HepG2 (cell line): ENCODE results near the gene FAM76A.

Experiments used
- ATF7 ChIP-seq, 2 experiments: fragments of 450-650 bp in 1 of 2; sonication (generic) in 1 of 2; formaldehyde crosslinking in 1 of 2; IDR thresholded peaks; 2 replicates each; pipeline versions ENCODE4 v1.4.0 to v1.6.1; 2016 to 2020; ENCODE audit warnings: antibody characterized with exemption in 1 of 2, mild to moderate bottlenecking in 1 of 2, missing genetic modification reagents in 1 of 2
- CBFB ChIP-seq: sonication (generic); formaldehyde crosslinking; IDR thresholded peaks from 2 replicates; pipeline ENCODE4 v1.4.0; 2020; ENCODE audit warnings: missing genetic modification reagents
- HHEX ChIP-seq: IDR thresholded peaks from 2 replicates; pipeline ENCODE4 v1.6.1; 2016; ENCODE audit warnings: control low read depth
- SP1 ChIP-seq, 2 experiments: fragments of 450-650 bp in 1 of 2; sonication (generic) in 1 of 2; formaldehyde crosslinking in 1 of 2; IDR thresholded peaks; 2 replicates each; pipeline versions ENCODE4 v1.4.0 to v1.6.1; 2016 to 2020; ENCODE audit warnings: missing genetic modification reagents in 1 of 2
- YY1 ChIP-seq: IDR thresholded peaks from 2 replicates; pipeline ENCODE4 v1.6.1; 2011; ENCODE audit warnings: low read length, low read depth, moderate library complexity, mild to moderate bottlenecking; ENCODE audit not compliant: insufficient read depth, insufficient replicate concordance
- ZBTB49 ChIP-seq: sonication (generic); formaldehyde crosslinking; IDR thresholded peaks from 2 replicates; pipeline ENCODE4 v1.4.0; 2020; ENCODE audit warnings: missing genetic modification reagents, borderline replicate concordance
- ZKSCAN1 ChIP-seq: fragments of 150-350 bp; IDR thresholded peaks from 2 replicates; pipeline ENCODE4 v1.6.1; 2014; ENCODE audit warnings: low read length
- TF ChIP-seq, protein P1 (sequence below): IDR thresholded peaks from 2 replicates; pipeline ENCODE4 v1.6.1; 2018; ENCODE audit warnings: missing genetic modification reagents, mild to moderate bottlenecking, missing compliant biosample characterization

DNA sequence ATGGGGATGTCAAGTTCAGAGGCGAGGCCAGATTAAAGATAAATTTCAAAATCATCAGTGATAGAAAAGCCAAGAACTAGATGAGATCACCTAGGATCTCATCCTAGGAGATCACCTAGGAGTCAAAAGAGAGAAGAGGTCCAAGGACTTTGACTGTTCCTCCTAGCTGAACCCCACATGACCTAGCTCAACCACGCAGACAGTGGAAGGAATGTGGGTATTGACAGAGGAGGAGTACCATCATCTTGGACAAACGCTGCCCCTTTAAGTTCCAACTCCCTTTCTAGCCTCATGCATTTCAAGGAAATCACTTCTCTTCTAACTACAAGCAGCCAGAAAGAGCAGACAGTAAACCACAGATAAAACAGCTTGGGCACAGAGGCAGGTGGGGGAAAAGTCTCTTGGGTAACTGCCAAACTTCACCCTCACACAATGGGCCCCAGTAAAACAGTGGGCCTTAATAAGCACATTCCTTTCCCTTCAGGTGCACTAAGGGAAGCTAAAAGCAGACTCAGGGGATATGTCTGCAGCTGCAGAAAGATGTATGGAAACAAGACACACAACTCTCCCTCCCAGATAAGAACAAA is 12.5 kb upstream of the FAM76A start:
- no peak for TF ChIP-seq ZKSCAN1
- TF ChIP-seq ATF7 (IDR thresholded peaks at IDR 0.05): no peak
- TF ChIP-seq ATF7 (CRISPR knock-in tag; IDR thresholded peaks at IDR 0.05): no peak
- no peak for TF ChIP-seq CBFB (CRISPR knock-in tag)
- no peak for TF ChIP-seq ZBTB49 (CRISPR knock-in tag)
- no peak for TF ChIP-seq YY1
- no peak for TF ChIP-seq SP1 (IDR thresholded peaks at IDR 0.05)
- no peak for TF ChIP-seq SP1 (CRISPR knock-in tag; IDR thresholded peaks at IDR 0.05)
- no peak for TF ChIP-seq HHEX (CRISPR knock-in tag)
- TF ChIP-seq, protein P1, sequence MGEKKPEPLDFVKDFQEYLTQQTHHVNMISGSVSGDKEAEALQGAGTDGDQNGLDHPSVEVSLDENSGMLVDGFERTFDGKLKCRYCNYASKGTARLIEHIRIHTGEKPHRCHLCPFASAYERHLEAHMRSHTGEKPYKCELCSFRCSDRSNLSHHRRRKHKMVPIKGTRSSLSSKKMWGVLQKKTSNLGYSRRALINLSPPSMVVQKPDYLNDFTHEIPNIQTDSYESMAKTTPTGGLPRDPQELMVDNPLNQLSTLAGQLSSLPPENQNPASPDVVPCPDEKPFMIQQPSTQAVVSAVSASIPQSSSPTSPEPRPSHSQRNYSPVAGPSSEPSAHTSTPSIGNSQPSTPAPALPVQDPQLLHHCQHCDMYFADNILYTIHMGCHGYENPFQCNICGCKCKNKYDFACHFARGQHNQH: no peak
